Embryonic facial prominence (tissue), 1 donor: ENCODE measurements around the gene GLS.

Source experiments
- DNase-seq: peaks from one replicate; pipeline ENCODE4 v3.0.0-alpha.2; 2016; ENCODE audit errors: extremely low spot score

Gene GLS

GRCh38 chr2:191012845-191013681 lies 132.4 kb downstream of the GLS start:
- no peak for DNase-seq

GRCh38 chr2:191013682-191013931 lies 133.0 kb downstream of the GLS start:
- no peak for DNase-seq

GRCh38 chr2:191013932-191014652 lies 133.5 kb downstream of the GLS start, which contains the start of gene STAT1:
TSS of gene STAT1 (minus strand) at chr2:191014171. CDS start at chr2:191010003, 4,168 bp downstream.
- peak; percentile 87 for DNase-seq

GRCh38 chr2:191014653-191015020 lies 134.0 kb downstream of the GLS start:
- DNase-seq: no peak
